Activated T-cell treated with anti-CD3 and anti-CD28 coated beads for 4 hours (primary cell): ENCODE results near the gene ITGA7.

Source experiments
- DNase-seq: peaks from one replicate; pipeline ENCODE4 v3.0.0-alpha.2; 2020

ITGA7 gene

DNA sequence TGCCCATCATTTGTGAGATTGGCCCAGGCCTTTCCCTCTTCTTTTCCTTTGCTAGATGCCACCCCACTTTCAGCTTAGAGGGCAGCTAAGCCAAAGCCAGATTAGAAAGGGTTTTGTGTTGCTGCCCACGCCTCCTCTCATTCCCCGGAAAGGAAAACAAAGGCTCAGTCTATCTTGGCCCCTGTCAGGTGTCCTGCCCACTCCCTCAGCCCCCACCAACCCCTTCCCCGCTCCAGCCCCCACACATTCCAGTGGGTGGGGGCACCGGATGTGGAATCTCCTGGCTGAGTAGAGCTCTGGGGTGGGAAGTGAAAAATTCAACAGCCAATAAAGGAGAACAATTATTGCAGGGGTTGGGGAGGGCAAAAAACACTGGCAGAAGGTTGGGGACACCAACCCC is 10.3 kb upstream of the ITGA7 start:
- DNase-seq = no peak

DNA sequence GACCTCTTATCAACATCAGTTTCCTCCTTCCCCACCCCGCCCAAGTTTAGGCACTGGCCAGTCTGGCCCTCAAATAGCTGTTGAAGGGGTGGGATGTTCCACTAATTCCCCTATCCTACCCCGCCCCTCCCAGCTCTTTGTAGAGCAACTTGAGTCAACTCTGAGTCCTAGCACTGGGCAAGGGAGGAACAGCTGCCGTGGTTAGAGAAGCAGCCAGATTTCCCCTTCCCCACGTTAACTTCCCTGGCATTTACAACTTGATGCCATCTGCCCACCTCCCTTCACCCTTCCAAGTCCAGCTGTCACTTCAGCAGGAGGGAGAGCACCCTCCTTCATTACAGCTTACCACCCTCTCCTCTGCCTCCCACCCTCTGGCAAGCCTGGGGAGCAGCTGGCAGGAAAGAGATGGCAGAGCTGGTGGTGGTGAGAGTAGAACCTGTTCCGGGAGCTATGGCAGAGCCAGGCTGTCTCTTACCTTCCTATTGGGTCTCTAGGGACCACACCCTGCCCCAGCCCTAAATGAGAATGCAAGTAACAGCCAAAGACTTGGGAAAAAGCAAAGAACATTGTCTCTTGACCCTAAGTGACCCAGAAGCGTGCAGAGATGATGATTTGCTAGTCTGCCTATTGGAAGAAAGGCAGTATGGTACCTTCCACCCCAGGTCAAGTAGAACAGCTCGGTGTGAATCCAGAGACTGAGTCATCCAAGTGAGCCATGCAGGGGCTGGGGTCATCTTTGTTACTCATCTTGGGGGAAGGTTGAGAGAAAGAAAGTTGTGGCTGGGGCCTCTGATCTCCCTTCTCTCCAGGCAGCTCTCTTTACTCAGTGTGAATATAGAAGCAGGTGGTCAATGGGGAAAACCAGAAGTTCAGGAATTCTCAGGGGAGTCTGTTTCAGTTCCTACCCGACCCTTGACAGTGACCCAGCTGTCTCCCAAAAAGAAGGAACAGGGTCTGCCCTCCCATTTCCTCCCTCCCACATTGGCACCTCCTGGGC is 9.6 kb upstream of the ITGA7 start:
- no peak for DNase-seq

DNA sequence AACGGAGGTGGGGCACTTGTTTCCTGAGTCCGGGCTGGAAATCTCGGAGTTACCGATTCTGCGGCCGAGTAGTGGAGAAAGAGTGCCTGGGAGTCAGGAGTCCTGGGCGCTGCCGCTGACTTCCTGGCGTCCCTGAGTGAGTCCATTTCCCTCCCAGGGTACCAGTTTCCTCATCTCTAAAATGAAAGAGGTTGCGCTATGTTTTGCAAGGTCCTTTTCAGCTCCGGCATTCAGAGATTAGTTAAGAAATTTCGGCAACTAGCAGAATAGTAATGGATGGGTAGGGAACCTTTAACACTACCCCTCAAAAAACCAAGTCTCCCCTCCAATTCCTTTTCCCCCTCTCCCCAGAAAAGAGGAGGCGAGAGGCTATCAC is 8.9 kb upstream of the ITGA7 start:
- DNase-seq = no peak

DNA sequence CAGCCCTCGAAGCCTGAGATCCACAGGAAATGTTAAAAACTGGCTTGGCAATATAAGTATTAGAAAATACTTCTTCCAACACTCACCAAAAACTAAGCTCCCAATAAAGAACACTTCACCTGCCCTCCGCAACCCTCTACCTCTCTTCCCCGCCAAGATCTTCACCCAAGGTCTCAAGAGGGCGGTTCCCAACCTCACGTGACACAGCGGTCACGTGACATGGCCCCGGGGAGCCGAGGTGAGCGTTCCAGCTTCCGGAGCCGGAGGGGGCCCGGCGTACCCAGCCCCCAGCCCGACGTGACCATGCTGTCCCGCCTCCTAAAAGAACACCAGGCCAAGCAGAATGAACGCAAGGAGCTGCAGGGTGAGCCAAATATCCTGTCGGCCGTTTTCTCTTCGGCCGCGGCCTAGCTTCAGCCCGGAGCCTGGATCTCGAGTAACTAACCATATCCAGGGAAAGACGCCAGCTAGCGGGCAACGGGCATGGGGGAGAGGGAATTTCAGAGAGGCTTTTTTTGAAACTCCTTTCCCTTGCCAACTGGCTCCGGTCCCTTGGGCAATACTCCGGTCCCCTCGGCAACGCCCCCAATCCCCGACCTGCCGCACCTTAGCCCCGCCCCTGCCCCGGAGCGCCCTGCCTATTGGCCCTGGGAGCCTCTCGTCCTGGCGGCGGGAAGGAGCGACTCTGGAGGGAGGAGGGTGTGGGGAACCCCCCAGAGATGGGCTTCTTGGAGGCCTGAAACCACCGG is 8.3 kb upstream of the ITGA7 start, which contains the start of gene BLOC1S1:
Gene BLOC1S1, plus strand, starts transcription at position 214 of the 749 bp plus-strand sequence. Its CDS starts 6 bp downstream, at position 220.
- peak; percentile 89 for DNase-seq

DNA sequence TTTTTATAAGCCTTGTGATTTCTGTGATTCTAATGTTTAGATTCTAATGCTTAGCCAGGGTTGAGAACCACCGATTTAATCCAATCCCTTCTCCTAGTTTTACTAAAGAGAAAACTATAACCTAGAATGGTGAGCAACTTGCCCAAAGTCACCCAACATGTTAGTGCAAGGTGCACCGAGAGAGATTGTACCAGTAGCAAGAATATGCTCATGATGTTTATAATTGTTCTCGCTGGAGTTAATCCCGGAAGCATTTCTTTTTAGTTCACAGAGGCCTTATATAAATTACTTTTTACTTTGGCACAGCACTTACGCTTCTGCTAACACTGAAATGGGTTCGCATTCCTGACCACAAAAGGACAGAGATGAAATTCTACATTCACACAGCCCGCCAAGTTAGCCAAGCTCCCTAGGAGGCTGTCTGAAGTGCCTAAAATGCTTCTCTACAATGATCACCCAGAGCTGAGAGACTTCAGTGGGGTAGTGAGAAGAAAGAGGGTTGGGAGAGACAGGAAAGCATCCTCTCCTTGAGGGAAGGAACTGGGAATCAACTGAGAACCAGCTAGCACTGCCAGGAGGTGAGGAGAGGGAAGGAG is 7.6 kb upstream of the ITGA7 start:
- DNase-seq = no peak

DNA sequence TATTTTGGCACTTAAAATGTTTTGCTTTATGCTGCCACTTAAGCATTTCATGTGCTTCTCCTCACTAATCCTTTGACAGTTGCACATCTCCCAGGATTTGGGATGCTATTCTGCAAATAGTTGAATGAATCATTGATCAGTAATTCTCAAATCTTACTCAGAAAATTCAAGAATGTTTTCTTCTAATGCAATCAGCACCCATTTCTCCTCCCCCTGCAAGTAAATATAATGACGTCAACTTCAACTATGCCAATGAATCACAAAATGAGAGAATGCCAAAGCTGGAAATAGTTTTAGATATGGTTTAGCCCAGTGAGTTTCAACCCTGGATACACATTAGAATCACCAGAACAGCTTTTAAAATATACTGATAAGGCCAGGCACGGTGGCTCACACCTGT is 6.0 kb upstream of the ITGA7 start:
- DNase-seq = no peak

DNA sequence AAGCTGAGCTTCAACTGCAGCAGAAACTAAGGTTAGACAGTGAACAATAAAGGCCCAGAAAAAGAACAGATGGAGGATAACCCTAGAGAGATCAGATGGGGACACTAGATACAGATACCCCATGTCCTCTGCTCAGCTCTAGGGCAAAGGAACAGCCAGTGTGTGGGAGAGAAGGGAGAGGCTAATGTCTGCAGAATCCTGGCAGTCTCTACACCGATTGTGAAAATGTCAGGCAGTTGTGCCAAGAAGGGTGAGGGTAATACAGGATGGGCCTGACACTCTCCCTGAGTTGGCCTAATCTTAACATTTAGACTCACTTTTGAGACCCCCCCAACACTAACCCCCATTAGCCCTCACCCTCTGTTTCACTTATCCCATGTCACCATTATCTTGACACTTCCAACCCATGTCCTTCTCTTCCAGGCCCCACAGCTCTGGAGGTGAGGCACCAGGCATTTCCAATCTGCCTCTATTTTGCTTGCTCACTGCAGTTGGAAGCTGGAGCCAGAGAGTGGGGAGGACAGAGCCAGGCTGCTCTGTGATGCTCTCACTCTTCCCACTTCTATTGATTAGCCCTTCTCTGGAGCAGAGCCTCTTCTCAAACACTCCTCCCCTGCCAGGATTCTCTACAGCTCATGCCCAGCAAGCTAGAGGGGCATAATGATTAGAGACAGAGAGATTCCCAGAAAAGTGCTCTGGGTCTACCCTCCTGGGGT is 5.2 kb upstream of the ITGA7 start:
- no peak for DNase-seq

DNA sequence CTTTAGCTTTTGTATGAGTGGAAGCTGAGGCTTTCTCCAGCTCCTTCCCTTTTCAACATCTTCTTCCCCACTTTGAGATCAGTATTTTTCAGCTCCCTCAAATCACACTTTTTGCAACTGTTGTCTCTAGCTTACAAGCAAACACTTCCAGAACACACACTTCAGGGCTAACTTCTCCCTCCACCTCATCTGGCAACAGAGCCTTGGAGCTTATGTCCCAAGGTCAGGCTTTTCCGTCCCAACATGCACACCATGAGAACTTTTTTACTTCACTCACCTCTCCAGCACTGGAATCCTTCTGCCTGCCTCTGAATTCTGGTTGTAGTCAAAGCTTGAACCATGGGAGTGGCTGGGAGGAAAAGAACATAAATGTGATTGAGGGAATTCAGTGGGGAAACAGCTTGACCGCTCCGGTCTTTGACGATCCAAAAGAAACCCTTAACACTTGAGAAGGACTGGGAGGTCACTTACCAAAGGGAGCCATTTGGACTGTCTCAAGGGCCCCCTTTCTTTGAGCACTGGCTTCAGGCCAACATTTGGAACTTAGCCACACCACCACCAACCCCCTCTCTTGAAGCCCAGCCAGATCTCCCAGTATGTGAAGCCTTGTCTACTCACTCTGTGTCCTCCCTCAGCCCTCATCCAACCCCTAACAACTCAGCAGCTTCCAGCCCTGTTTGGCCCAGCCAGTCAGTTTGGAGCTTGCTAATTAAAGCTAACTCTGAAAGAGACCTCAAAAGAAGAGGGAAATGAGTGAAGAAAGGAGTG is 4.3 kb upstream of the ITGA7 start:
- no peak for DNase-seq

DNA sequence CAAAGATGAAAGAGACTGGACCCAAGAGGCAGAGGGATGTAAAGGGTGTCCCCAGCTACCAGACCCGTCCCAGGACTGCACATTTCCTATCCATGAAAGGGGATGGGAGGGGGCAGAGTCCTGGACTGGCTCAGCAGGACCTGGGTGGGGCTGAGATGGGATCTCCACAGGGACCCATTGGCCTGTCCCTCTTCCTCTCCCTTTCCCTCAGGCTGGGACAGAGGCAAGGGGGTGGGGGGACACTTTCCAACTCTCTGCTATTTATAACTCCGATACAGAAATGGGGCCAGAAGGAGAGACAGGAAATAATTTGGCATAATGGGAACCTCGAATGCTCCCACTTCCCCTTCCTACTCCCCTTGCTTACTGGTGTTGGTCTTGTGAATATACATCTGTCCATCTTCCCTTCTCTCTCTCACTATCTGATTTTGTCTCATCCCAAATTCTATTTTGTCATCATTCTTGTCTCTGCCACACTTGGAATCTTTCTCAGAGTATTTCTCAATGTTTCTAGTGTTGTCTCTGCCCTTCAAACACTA is 1.1 kb upstream of the ITGA7 start:
- no peak for DNase-seq

DNA sequence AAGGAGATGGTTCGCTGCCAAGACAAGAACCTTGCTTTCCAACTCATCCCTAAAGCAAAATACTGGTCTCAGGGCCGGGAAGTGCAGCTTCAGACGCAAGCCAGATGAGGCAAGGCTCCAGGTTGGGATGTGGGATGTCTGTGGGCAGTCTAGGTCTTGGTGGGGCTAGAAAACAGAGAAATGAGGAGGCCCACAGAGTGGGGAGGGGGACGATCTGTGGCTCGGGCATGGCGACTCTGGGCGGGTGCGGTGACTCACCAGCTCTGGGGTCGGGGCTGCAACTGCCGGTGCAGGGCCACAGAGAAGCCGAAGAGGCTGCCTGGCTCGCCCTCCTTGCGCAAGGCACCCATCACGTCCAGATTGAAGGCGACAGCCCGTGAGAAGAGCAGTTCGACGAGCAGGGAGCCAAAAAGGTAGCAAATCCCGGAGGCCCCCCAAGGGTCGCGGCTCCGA is 459 bp downstream of the ITGA7 start:
- DNase-seq = no peak

DNA sequence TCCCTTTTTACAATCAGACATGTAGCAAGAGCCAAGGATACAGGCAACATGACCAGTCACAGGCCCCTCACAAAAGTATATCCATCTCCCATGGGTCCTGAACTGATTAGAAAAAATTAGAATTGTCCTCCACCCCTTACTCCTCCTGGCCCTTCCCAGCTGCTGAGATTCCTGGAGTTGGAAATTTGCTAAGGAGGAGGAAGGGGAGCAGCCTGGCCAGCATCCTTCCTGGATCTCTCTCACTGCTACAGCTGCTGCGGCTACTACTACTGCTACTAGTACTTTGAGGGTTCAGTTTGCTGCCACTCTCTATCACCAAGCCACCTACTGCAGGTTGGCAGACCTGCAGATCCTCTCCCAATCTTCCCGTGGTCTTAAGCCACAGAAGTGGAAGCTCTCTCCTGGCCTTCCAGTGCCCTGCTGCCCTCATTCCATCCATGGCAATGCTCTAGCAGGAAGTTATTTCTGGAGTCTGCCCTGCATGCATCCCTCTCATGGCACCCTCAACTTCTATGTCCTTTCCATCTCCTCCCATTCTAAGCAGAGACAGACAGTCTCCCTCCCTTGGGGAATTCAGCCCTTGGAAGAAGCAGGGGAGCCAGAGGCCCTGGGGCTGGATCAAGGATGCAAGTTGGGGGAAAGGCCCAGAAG is 1.0 kb downstream of the ITGA7 start:
- DNase-seq = no peak

DNA sequence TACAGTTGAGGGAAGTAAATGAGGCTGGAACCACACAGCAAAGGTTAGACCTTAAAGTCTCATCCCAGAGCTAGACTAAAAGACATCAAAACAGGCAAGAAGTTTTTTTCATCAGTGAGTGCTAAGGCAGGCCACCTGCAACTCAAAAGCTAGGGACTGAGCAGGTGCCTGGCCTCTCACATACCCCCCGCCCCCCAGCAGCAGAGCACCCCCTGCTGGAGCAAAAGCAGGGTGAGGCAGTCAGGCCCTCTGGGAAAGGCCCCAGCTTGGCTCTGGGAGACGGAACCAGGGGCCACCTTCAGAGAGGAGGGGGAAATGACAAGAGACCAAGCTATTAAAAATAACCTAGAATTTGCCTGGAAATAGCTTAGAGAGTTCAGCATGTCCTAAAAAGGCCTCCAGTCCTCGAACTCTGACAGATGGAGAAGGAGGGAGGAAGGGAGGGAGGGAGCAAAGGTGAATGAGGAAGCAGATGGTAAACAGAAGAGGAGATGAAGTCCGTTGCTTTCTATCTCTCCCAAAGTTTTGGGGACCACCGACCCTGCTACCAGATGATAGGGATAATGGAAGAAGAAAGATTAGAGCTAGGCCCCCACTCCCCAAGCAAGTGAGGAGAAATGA is 1.8 kb downstream of the ITGA7 start:
- DNase-seq = no peak

DNA sequence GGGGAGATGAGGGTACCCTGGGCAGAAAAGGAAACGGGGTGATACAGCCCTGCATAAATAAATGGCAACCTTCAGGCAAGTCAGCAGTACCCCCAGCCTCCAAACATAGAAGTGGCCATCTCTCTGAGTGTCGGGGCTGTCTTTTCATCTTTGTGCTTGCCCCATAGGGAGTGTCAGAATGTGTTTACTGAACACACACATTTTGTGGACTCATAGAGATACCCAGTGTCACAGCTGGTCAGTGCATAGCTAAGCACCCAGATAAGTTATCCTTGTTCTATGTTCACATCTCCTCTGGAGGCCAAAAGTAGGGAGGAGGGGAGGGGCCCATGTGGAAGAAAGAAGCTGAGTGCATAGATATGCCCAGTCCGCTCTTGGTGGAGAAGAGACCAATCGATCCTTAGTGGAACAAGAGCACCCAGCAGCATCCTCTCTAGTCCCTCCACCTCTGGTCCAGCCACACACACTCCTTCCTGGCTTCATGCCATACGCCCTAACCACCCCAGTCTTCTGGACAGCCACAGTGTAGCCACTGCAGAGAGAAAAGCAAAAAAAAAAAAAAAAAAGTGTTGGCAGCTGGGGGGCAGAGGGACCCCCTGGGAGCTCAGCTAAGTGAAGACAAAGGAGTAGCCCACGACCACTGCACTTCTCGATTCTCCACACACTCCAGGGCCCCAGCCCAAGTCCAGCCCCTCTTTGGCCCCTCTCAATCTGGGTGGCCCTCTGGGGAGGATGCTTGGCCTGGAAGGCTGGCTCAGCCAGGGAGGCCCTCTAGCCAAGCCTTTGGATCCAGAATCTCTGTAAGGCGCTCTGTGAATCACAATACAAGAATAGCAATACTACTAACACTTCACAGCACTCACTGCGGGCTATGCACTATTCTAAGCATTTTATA is 2.6 kb downstream of the ITGA7 start:
- no peak for DNase-seq

DNA sequence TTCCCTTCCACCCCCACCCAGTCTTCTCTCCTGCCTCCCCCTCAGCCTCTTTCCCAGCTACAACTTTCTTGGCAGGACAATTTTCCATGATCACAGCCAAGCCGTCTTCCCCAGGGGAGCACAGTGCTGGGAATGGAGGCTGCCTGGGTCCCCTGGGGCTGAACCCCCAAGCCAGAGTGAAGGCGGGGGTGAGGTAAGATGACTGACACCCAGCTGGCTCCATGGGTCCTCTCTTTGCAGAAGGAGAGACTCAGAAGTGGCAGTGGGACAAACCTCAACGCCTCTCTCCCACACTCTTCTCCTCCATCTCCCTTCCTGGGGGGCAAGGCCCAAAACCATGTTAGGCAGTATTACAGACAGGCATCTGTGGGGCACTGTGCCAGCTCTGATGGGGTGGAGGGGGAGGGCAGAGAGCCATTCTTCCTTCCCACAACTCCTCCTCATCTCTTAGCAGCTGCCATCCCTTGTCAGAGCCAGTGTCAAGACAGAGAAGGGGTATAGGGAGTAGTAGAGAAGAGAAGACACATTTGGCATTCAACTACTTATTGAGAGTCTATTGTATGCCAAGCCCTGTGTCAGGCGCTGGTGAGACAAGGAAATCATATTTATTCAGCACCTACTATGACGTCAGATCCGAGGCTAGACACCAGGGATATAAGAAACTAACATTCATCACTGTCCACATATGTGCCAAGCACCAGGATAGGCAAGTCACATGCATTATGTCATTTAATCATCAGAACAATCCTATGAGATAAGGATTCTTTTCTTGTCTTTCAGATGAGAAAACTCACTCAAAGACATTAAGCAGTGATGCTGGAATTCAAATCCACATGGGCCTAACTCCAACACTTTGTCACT is 3.6 kb downstream of the ITGA7 start:
- no peak for DNase-seq

DNA sequence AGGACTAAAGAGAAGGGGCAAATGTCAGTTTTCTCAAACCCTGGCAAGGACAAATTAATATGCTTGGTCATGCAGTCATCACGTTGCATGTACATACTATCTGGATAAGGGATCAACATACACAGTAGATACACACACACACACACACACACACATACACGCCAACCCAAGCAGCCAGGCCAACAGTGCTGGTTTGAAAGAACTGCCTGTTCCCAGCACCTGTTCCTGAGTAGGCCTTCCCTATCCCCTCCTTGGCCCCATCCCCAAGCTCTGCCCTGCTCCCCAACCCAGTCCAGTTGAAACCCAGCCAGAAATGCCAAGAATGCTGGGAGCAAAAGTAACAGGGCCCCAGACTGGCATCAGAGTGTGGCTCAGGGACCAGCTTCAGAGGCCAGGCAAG is 4.4 kb downstream of the ITGA7 start:
- no peak for DNase-seq

DNA sequence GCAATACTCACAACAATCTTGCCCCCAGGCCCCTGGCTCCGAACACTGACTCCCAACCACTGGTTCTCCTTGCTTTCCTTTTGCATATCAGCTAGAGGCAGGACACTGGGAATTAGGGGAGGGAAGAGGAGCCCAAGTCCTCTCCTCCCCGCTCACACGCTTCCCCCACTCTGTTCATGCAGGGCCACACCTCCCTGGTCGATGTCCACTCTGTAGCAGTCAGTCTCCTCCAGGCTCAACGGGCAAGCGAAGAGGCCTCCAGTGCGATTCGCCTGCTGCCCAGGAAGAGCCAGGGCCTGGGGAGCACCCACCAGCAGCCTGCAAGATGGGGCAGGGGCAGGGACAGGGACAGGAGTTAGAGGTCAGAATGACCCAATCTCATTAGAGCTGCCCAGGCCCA is 4.8 kb downstream of the ITGA7 start:
- no peak for DNase-seq

DNA sequence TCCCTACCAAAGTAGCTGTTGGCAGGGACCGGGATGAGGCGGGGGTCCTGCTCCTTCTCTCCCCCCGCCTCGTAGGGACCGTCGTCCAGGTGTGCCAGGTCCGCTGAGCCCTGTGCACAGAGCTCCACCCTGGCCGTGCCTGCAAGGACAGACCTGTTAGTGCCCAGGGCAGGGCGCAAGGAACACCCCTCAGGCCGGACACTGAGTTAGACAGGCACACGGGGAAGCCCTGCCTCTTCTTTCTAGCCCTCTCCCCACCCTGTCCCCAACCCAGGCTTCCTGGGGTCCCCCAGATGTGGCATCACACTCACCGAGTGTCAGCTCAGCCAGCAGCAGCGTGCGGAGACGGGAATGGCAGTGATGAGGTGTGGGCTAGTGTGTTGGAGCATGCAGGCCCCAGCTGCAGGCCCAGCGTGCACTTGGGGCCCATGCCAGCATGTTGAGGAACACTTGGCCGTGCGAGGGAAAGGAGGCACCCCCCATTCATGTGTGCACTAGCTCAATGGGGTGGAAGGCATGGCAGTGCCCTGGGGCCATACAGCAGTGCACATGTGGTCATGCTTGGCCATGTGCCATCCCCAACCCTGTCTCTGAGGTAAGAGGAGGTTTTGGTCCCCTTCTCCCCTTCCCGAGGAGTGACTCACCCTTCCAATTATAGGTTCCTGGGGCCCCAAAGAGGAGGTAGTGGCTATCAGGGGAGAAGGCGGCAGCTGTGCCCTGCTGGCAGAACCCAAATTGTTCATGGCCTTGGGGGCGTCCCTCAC is 7.3 kb downstream of the ITGA7 start:
- DNase-seq = no peak
